ENCODE measurements around the gene ARRDC4. TPM values are rescaled to one million over a fixed set of nuclear protein-coding genes. Genes with fewer than 3 reads are reported as not detected.

Gene ARRDC4
- total and polyA plus RNA-seq, 2 donors (not counting 1 experiment from before 2014, with no cell fraction given) = 1.1 to 6.7 TPM

- Histone ChIP-seq H3K9me3 (ENCODE audit: control extremely low read depth in 1 of 3, control insufficient read depth in 2 of 3, insufficient read depth in 1 of 3, low read length in 2 of 3) (no peaks in the 10 kb centered on the region), H3K4me2 (replicated peaks; ENCODE audit: low read depth, low read length, poor library complexity, severe bottlenecking) (no peak overlapping the region), H3K27me3 (replicated peaks in 1 of 4; ENCODE audit: control extremely low read depth in 1 of 4, control insufficient read depth in 3 of 4, insufficient read depth in 4 of 4, low read length in 3 of 4) (no peaks in the 10 kb centered on the region), H3K79me2 (ENCODE audit: control insufficient read depth, insufficient read depth, low read length) (no peaks in the 10 kb centered on the region), H3K36me3 (replicated peaks in 1 of 2; ENCODE audit: control extremely low read depth in 1 of 2, control insufficient read depth in 1 of 2, extremely low read depth in 1 of 2, insufficient read depth in 2 of 2, low read length in 1 of 2) (no peaks in the 10 kb centered on the region), H3K4me3 (ENCODE audit: control extremely low read depth in 1 of 5, extremely low read depth in 1 of 5, insufficient read depth in 1 of 5, low read depth in 2 of 5, low read length in 4 of 5) (no peak overlapping the region), H4K20me1 (ENCODE audit: control insufficient read depth, insufficient read depth, low read length, poor library complexity, severe bottlenecking) (no peaks in the 10 kb centered on the region), H3K27ac (ENCODE audit: low read length in 2 of 2) (no peak overlapping the region), H3K9ac (ENCODE audit: low read length) (no peak overlapping the region), H3K4me1 (ENCODE audit: control insufficient read depth in 2 of 2, insufficient read depth in 2 of 2, low read length in 2 of 2) (no peaks in the 10 kb centered on the region), H2AFZ (ENCODE audit: insufficient read depth, low read depth, low read length, poor library complexity, severe bottlenecking) (peak overlapping the region; percentile 36)
- intact Hi-C loops (cut with micrococcal nuclease) = no loop called here
- DNase-seq (no peak), ATAC-seq (ENCODE audit: low read depth) (no peak)
- Mint-ChIP-seq H3K9me3 (ENCODE audit: insufficient read depth) (no peaks in the 10 kb centered on the region), H3K4me3 (no peak overlapping the region), H3K4me1 (peaks cover 10% of the 10 kb centered on the region), H3K27me3 (no peaks in the 10 kb centered on the region), H3K27ac (no peak overlapping the region)
- 70% methylated on average over 2 of the region's 3 CpGs for WGBS (ENCODE audit: insufficient coverage)
- POLR2A ChIA-PET = no interaction called here
- no peak for TF ChIP-seq CTCF (IDR thresholded peaks at IDR 0.05)
- TF ChIP-seq EZH2 (IDR thresholded peaks at IDR 0.05; ENCODE audit: borderline replicate concordance, insufficient read depth, low read depth, low read length, poor library complexity, severe bottlenecking) = no peak
- CTCF ChIA-PET = no interaction called here
These were observed 34.7 kb downstream of the ARRDC4 start for GRCh38 chr15:97995192-97995591.

GRCh38 chr15:97995881-97996603 is 35.5 kb downstream of the ARRDC4 start:
- Histone ChIP-seq H3K79me2 (ENCODE audit: control insufficient read depth, insufficient read depth, low read length) (no peaks in the 10 kb centered on the region), H3K4me2 (replicated peaks; ENCODE audit: low read depth, low read length, poor library complexity, severe bottlenecking) (peak overlapping the region; percentile 11), H4K20me1 (ENCODE audit: control insufficient read depth, insufficient read depth, low read length, poor library complexity, severe bottlenecking) (no peaks in the 10 kb centered on the region), H3K9me3 (ENCODE audit: control extremely low read depth in 1 of 3, control insufficient read depth in 2 of 3, insufficient read depth in 1 of 3, low read length in 2 of 3) (no peaks in the 10 kb centered on the region), H2AFZ (ENCODE audit: insufficient read depth, low read depth, low read length, poor library complexity, severe bottlenecking) (peak overlapping the region; percentile 36), H3K9ac (ENCODE audit: low read length) (no peak overlapping the region), H3K4me3 (ENCODE audit: control extremely low read depth in 1 of 5, extremely low read depth in 1 of 5, insufficient read depth in 1 of 5, low read depth in 2 of 5, low read length in 4 of 5) (no peak overlapping the region), H3K27ac (ENCODE audit: low read length in 2 of 2) (no peak overlapping the region), H3K27me3 (replicated peaks in 1 of 4; ENCODE audit: control extremely low read depth in 1 of 4, control insufficient read depth in 3 of 4, insufficient read depth in 4 of 4, low read length in 3 of 4) (no peaks in the 10 kb centered on the region), H3K4me1 (ENCODE audit: control insufficient read depth in 2 of 2, insufficient read depth in 2 of 2, low read length in 2 of 2) (no peaks in the 10 kb centered on the region), H3K36me3 (replicated peaks in 1 of 2; ENCODE audit: control extremely low read depth in 1 of 2, control insufficient read depth in 1 of 2, extremely low read depth in 1 of 2, insufficient read depth in 2 of 2, low read length in 1 of 2) (no peaks in the 10 kb centered on the region)
- Mint-ChIP-seq H3K27me3 (no peaks in the 10 kb centered on the region), H3K9me3 (ENCODE audit: insufficient read depth) (no peaks in the 10 kb centered on the region), H3K27ac (no peak overlapping the region), H3K4me3 (no peak overlapping the region), H3K4me1 (peaks cover 10% of the 10 kb centered on the region)
- CTCF ChIA-PET = no interaction called here
- peak; percentile 3 for DNase-seq
- intact Hi-C loops (cut with micrococcal nuclease) = no loop called here
- WGBS (ENCODE audit: insufficient coverage) = 16% methylated on average over 4 of the region's 5 CpGs
- POLR2A ChIA-PET = no interaction called here
- no peak for TF ChIP-seq CTCF (IDR thresholded peaks at IDR 0.05)
- no peak for TF ChIP-seq EZH2 (IDR thresholded peaks at IDR 0.05; ENCODE audit: borderline replicate concordance, insufficient read depth, low read depth, low read length, poor library complexity, severe bottlenecking)
- no peak for ATAC-seq (ENCODE audit: low read depth)

Data from B cell (primary cell).